GM12878 (cell line): Measurements from ENCODE around the gene ITPRIPL2. TPM values are rescaled to one million over a fixed set of nuclear protein-coding genes. Genes with fewer than 3 reads are reported as not detected.

Experiments used
- ATAC-seq: fragments of 200-7000 bp; cut with Tn5 transposase; 3 replicates; pipeline ENCODE4 v1.9.1; 2020; ENCODE audit warnings: mild to moderate bottlenecking, moderate library complexity
- BruUV-seq: library from RNA; stranded (reverse); fragments of 400-500 nt; replicated peaks from 2 replicates; lab custom pipeline; 2021; lab: Mats Ljungman, UMichigan
- CTCF ChIA-PET: fragments of 300-600 bp; sonication (Branson Sonifier 250); formaldehyde crosslinking; extraction: SDS; loops from one replicate; lab custom pipeline; 2021; ENCODE audit warnings: inconsistent platforms; lab: Yijun Ruan, JAX
- POLR2A ChIA-PET: fragments of 350-600 bp; formaldehyde crosslinking; extraction: SDS; loops from one replicate; lab custom pipeline; 2021; ENCODE audit warnings: inconsistent platforms; lab: Charles Lee
- RAD21 ChIA-PET: fragments of 300-600 bp; sonication (Branson Sonifier 250); formaldehyde crosslinking; loops from one replicate; lab custom pipeline; 2023; ENCODE audit warnings: antibody characterized with exemption; ENCODE audit not compliant: unreplicated experiment; lab: Charles Lee
- SMC1A ChIA-PET: fragments of 300-600 bp; sonication (Branson Sonifier 250); formaldehyde crosslinking; loops from one replicate; lab custom pipeline; 2023; ENCODE audit not compliant: unreplicated experiment, uncharacterized antibody; lab: Charles Lee
- DNase-seq: peaks from one replicate; pipeline ENCODE4 v3.0.0-alpha.2; 2011; ENCODE audit warnings: low read depth, low spot score
- FAIRE-seq: peaks from 3 replicates; lab custom pipeline; 2011; peaks lifted over from hg19 to GRCh38; lab: Jason Lieb, UNC
- H2AFZ ChIP-seq: 2 replicates; pipeline ENCODE4 v1.6.0; 2011; ENCODE audit warnings: low read depth, low read length, control low read depth; ENCODE audit not compliant: control insufficient read depth
- H3K27ac ChIP-seq: 2 replicates; pipeline ENCODE4 v1.5.1; 2011; ENCODE audit warnings: control low read depth; ENCODE audit not compliant: control insufficient read depth, insufficient read depth
- H3K27me3 ChIP-seq, 2 experiments: replicated peaks in 1 of 2; 2 replicates each; pipeline versions ENCODE4 v1.6.0 to v1.6.1; 2011; ENCODE audit warnings: low read length in 1 of 2; ENCODE audit not compliant: control insufficient read depth in 2 of 2, insufficient read depth in 2 of 2
- H3K36me3 ChIP-seq, 2 experiments: 2 replicates each; pipeline ENCODE4 v1.5.1; 2011; ENCODE audit warnings: low read length in 1 of 2; ENCODE audit not compliant: control insufficient read depth in 2 of 2, insufficient read depth in 2 of 2
- H3K4me1 ChIP-seq: 2 replicates; pipeline ENCODE4 v1.6.1; 2011; ENCODE audit warnings: mild to moderate bottlenecking, low read length, moderate library complexity, mixed read lengths; ENCODE audit not compliant: control insufficient read depth, insufficient read depth
- H3K4me2 ChIP-seq: 2 replicates; pipeline ENCODE4 v1.6.0; 2011; ENCODE audit warnings: control low read depth; ENCODE audit not compliant: control insufficient read depth, insufficient read depth
- H3K4me3 ChIP-seq: fragments of 200-600 bp; sonication (generic); 2 replicates; pipeline ENCODE4 v1.5.1; 2016
- H3K79me2 ChIP-seq: 2 replicates; pipeline ENCODE4 v1.6.0; 2011; ENCODE audit warnings: low read length; ENCODE audit not compliant: control insufficient read depth, insufficient read depth
- H3K9ac ChIP-seq: 2 replicates; pipeline ENCODE4 v1.8.0; 2011; ENCODE audit warnings: low read length, control low read depth, mixed read lengths; ENCODE audit not compliant: control insufficient read depth, insufficient read depth
- H3K9me3 ChIP-seq: replicated peaks from 3 replicates; pipeline ENCODE4 v1.5.1; 2011; ENCODE audit warnings: mild to moderate bottlenecking, low read length; ENCODE audit not compliant: control insufficient read depth, insufficient read depth
- H4K20me1 ChIP-seq: 2 replicates; pipeline ENCODE4 v1.6.0; 2011; ENCODE audit not compliant: control insufficient read depth, insufficient read depth
- BCL3 ChIP-seq: IDR thresholded peaks from 2 replicates; pipeline ENCODE4 v1.6.1; 2011; ENCODE audit warnings: borderline replicate concordance, low read depth, mild to moderate bottlenecking, moderate library complexity, low read length; ENCODE audit not compliant: insufficient read depth, poor library complexity, severe bottlenecking
- MXI1 ChIP-seq: fragments of 150-350 bp; IDR thresholded peaks from 2 replicates; pipeline ENCODE4 v1.6.1; 2011; ENCODE audit warnings: low read depth, mild to moderate bottlenecking, inconsistent platforms, low read length, improper control_type of control experiment
- PML ChIP-seq: IDR thresholded peaks from 2 replicates; pipeline ENCODE4 v1.6.1; 2012; ENCODE audit warnings: low read length, inconsistent platforms
- SKIL ChIP-seq: fragments of 450-650 bp; IDR thresholded peaks from 2 replicates; pipeline ENCODE4 v1.6.1; 2017; ENCODE audit warnings: mild to moderate bottlenecking, low read depth, inconsistent platforms; ENCODE audit not compliant: poor library complexity, severe bottlenecking
- SMAD1 ChIP-seq: fragments of 450-650 bp; IDR thresholded peaks from 2 replicates; pipeline ENCODE4 v1.6.1; 2018; ENCODE audit warnings: mild to moderate bottlenecking, low read depth; ENCODE audit not compliant: partially characterized antibody
- TAF1 ChIP-seq: IDR thresholded peaks from 2 replicates; pipeline ENCODE4 v1.6.1; 2011; ENCODE audit warnings: mild to moderate bottlenecking, low read depth, low read length, borderline replicate concordance
- ZBTB33 ChIP-seq: fragments of 450-650 bp; IDR thresholded peaks from 2 replicates; pipeline ENCODE4 v1.6.1; 2017; ENCODE audit warnings: mild to moderate bottlenecking
- WGBS: methylation state at CpG from one replicate; pipeline ENCODE4 v1.1.6; 2016; ENCODE audit warnings: low lambda C conversion rate; ENCODE audit not compliant: insufficient replicate concordance, insufficient coverage; ENCODE audit errors: missing lambda C conversion rate; 5-methylcytosine and 5-hydroxymethylcytosine counted together
- in situ Hi-C: fragments of 300-500 bp; cut with MboI; formaldehyde crosslinking; loops from 9 replicates; pipeline ENCODE4 v1.14.3; 2018; ENCODE audit warnings: mixed read lengths
- intact Hi-C: fragments of 100-400 bp; cut with micrococcal nuclease; formaldehyde crosslinking; loops from one replicate; pipeline ENCODE4 v1.14.2; 2022; ENCODE audit not compliant: unreplicated experiment
- polyA plus RNA-seq, 11 experiments: library from polyadenylated mRNA; depleted of rRNA in 4 of 11; unstranded in 6 of 11; stranded (reverse) in 5 of 11; fragments of >200 nt; fragmentation: Nextera tagmentation in 4 of 11; fragmentation: Illumina TruSeq in 1 of 11; extraction: Ambion mirVana in 4 of 11; extraction: Trizol in 1 of 11; gene quantifications; 1 replicate in 1 of 11; 2 replicates in 10 of 11; pipeline versions ENCODE4 v1.2.1 to v1.2.3, GENCODE V29; 2011 to 2016; ENCODE audit warnings: inconsistent platforms in 2 of 11, missing spikeins in 2 of 11, low read depth in 1 of 11
- total RNA-seq, 4 experiments: library from RNA; depleted of rRNA in 3 of 4; stranded (reverse); fragments of >200 nt in 3 of 4; fragmentation: Illumina TruSeq in 1 of 4; extraction: Trizol in 1 of 4; gene quantifications; 2 replicates each; pipeline versions ENCODE4 v1.2.1 to v1.2.3, GENCODE V29; 2013 to 2021

The ITPRIPL2 gene
- total and polyA plus RNA-seq, 10 of the 15 experiments (the other 5 are each of a cell fraction or from before 2014, with no cell fraction given) = 0.48 to 14.3 (median 3.5) TPM

- in situ Hi-C loops = no loop called here
- Histone ChIP-seq H3K36me3 (no peaks in the 10 kb centered on the region), H3K4me1 (peaks cover 6% of the 10 kb centered on the region; the same call in 1 of the 2 replicates), H3K4me3 (no peak overlapping the region), H3K9me3 (peaks cover 6% of the 10 kb centered on the region; the same call in 2 of the 3 replicates), H3K27ac (no peak overlapping the region), H3K79me2 (no peaks in the 10 kb centered on the region), H3K27me3 (no peaks in the 10 kb centered on the region), H3K9ac (no peak overlapping the region), H3K4me2 (no peak overlapping the region), H2AFZ (no peak overlapping the region), H4K20me1 (no peaks in the 10 kb centered on the region)
- intact Hi-C loops = no loop called here
- POLR2A ChIA-PET = no interaction called here
- FAIRE-seq (no peak), ATAC-seq (no peak), DNase-seq (no peak)
- TF ChIP-seq SKIL (no peak), SMAD1 (no peak)
- WGBS = 0% methylated on average over 1 of the region's 1 CpG
- RAD21 ChIA-PET = no interaction called here
- no TSS peak for BruUV-seq
- CTCF ChIA-PET = interaction anchor here (0.6 to 1.4 kb wide), 3 partner anchors 9 to 274 kb away, joined by 3 to 5 read pairs (median 3); no protein-coding TSS in a partner anchor
- SMC1A ChIA-PET = no interaction called here
These were observed 15.6 kb upstream of the ITPRIPL2 start for GRCh38 chr16:19098173-19098572.

GRCh38 chr16:19102187-19102872, 11.4 kb upstream of the ITPRIPL2 start:
- FAIRE-seq (no peak), DNase-seq (no peak), ATAC-seq (no peak)
- no peaks in the 10 kb centered on the region for H4K20me1 ChIP-seq
- H3K9ac ChIP-seq = no peak overlapping the region
- H3K4me1 ChIP-seq = peaks cover 6% of the 10 kb centered on the region
- ChIA-PET RAD21 (interaction anchor here (0.6 kb wide), 1 partner anchor 158 kb away, joined by 3 read pairs; no protein-coding TSS in a partner anchor), CTCF (interaction anchor here (0.6 to 1.1 kb wide), 2 partner anchors 16 to 29 kb away, joined by 3 to 5 read pairs; no protein-coding TSS in a partner anchor), POLR2A (interaction anchor here (0.5 kb wide), 1 partner anchor 11 kb away, joined by 4 read pairs; no protein-coding TSS in a partner anchor), SMC1A (interaction anchor here (0.8 kb wide), 1 partner anchor 10 kb away, joined by 3 read pairs; no protein-coding TSS in a partner anchor)
- no peaks in the 10 kb centered on the region for H3K79me2 ChIP-seq
- H3K27me3 ChIP-seq = no peaks in the 10 kb centered on the region
- no peak overlapping the region for H3K27ac ChIP-seq
- WGBS = 69% methylated on average over 16 of the region's 16 CpGs
- H3K4me2 ChIP-seq = no peak overlapping the region
- H2AFZ ChIP-seq = no peak overlapping the region
- intact Hi-C loops (no loop called here), in situ Hi-C loops (no loop called here)
- H3K4me3 ChIP-seq = no peak overlapping the region
- BruUV-seq = no TSS peak
- TF ChIP-seq MXI1 = no peak
- no peak for TF ChIP-seq BCL3
- no peak for TF ChIP-seq TAF1
- no peak for TF ChIP-seq ZBTB33
- no peak for TF ChIP-seq PML
- peaks cover 4% of the 10 kb centered on the region; the same call in 2 of the 3 replicates for H3K9me3 ChIP-seq
- H3K36me3 ChIP-seq = no peaks in the 10 kb centered on the region
